ENCODE measurements around the gene CLOCK.

Gene CLOCK

DNA sequence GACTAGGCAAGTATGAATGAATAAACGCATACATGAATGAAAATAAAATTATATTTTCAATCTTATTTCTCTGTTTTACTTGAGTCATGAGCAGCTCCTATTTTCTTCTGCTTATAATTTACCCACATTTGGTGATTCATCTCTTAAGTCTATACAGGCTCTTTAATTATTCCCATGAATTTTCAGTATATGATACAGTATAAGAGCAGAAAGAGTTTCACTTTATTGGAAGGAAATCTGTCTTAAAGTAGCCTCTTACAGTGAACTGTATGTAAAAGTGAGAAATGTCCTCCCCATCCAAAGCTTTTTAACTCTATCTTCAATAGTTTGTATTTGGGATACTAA is 100.2 kb downstream of the CLOCK start:
- TF ChIP-seq CTCF (IDR thresholded peaks at IDR 0.05; ENCODE audit: insufficient read depth, low read depth, low read length, missing control alignments): no peak
- no peak overlapping the region for H3K4me3 ChIP-seq (ENCODE audit: low read depth, low read length)
- DNase-seq (ENCODE audit: low read depth): no peak

DNA sequence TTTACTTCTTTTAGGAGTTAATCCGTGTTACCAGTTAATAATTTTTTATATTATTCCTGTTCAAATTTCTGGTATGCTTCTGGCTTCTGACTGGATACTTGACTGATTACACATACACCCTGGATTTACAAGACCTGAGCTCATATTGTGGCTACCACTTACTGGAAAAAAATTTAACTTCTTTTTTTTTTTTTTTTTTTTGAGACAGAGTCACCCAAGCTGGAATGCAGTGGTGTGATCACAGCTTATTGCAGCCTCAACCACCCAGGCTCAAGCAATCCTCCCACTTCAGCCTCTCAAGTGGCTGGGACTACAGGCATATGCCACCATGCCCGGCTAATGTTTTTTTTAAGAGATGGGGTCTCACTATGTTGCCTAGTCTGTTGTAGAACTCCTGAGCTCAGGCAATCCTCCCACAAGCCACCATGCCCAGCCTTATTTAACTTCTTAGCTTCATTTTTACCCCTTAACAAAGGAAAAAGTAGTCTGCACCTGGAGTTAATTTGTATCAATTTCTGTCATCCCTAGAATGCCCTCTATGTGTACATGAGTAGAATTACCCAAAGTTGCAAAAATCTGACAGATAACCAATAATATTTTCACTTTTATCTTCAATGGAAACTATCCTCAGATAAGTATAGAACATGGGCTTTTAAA is 100.7 kb downstream of the CLOCK start:
- TF ChIP-seq CTCF (IDR thresholded peaks at IDR 0.05; ENCODE audit: insufficient read depth, low read depth, low read length, missing control alignments): no peak
- DNase-seq (ENCODE audit: low read depth): no peak
- no peak overlapping the region for H3K4me3 ChIP-seq (ENCODE audit: low read depth, low read length)

GRCh38 chr4:55444827-55445226 is 101.9 kb downstream of the CLOCK start:
- TF ChIP-seq CTCF (IDR thresholded peaks at IDR 0.05; ENCODE audit: insufficient read depth, low read depth, low read length, missing control alignments): peak; percentile 29
- no peak overlapping the region for H3K4me3 ChIP-seq (ENCODE audit: low read depth, low read length)
- peak; percentile 12 for DNase-seq (ENCODE audit: low read depth)

- DNase-seq (ENCODE audit: low read depth): no peak
- no peak overlapping the region for H3K4me3 ChIP-seq (ENCODE audit: low read depth, low read length)
- TF ChIP-seq CTCF (IDR thresholded peaks at IDR 0.05; ENCODE audit: insufficient read depth, low read depth, low read length, missing control alignments): no peak
Measured at GRCh38 chr4:55442541-55442940, 104.2 kb downstream of the CLOCK start.

- DNase-seq (ENCODE audit: low read depth): peak; percentile 31
- TF ChIP-seq CTCF (IDR thresholded peaks at IDR 0.05; ENCODE audit: insufficient read depth, low read depth, low read length, missing control alignments): no peak
Measured at GRCh38 chr4:55440786-55441185, 105.9 kb downstream of the CLOCK start.

GRCh38 chr4:55439023-55439422 is 107.7 kb downstream of the CLOCK start:
- TF ChIP-seq CTCF (IDR thresholded peaks at IDR 0.05; ENCODE audit: insufficient read depth, low read depth, low read length, missing control alignments): no peak
- no peak for DNase-seq (ENCODE audit: low read depth)
- H3K4me3 ChIP-seq (ENCODE audit: low read depth, low read length): no peak overlapping the region

More at GRCh38 chr4:55440786-55441185, 105.9 kb downstream of the CLOCK start:
- H3K4me3 ChIP-seq (ENCODE audit: low read depth, low read length): no peak overlapping the region

- DNase-seq (ENCODE audit: low read depth): no peak
- no peak overlapping the region for H3K4me3 ChIP-seq (ENCODE audit: low read depth, low read length)
- no peak for TF ChIP-seq CTCF (IDR thresholded peaks at IDR 0.05; ENCODE audit: insufficient read depth, low read depth, low read length, missing control alignments)
Measured at GRCh38 chr4:55438314-55438713, 108.4 kb downstream of the CLOCK start.

All from GM12865 (cell line).